SK-N-SH treated with all-trans-retinoic acid at 6 μM for 48 hours (cell line): ENCODE measurements around the gene RAET1L.
"Not testable (repeated sequence)": the region's sequence is repeated elsewhere in the genome, so short reads cannot be mapped to it uniquely, and the experiment has no call there.

Experiments used
- ATAC-seq: fragments of 200-7000 bp; cut with Tn5 transposase; 3 replicates; pipeline ENCODE4 v1.9.1; 2020; ENCODE audit warnings: mild to moderate bottlenecking, moderate library complexity
- ARNTL ChIP-seq: fragments of 450-650 bp; formaldehyde crosslinking; IDR thresholded peaks from 2 replicates; pipeline ENCODE4 v1.5.0; 2020; ENCODE audit warnings: low read depth, mild to moderate bottlenecking, moderate library complexity, borderline replicate concordance
- BACH2 ChIP-seq: fragments of 250-450 bp; sonication (Bioruptor Pico); IDR thresholded peaks from 2 replicates; pipeline ENCODE4 v1.9.0; 2021; ENCODE audit warnings: mild to moderate bottlenecking, borderline replicate concordance
- ESRRG ChIP-seq: fragments of 250-450 bp; sonication (Bioruptor Pico); IDR thresholded peaks from 2 replicates; pipeline ENCODE4 v1.6.1; 2021; ENCODE audit warnings: mild to moderate bottlenecking
- PPARA ChIP-seq: fragments of 250-450 bp; sonication (Bioruptor Pico); IDR thresholded peaks from 2 replicates; pipeline ENCODE4 v1.5.0; 2020; ENCODE audit warnings: mild to moderate bottlenecking, borderline replicate concordance
- TCF4 ChIP-seq: fragments of 250-450 bp; sonication (Bioruptor Pico); IDR thresholded peaks from 2 replicates; pipeline ENCODE4 v1.8.0; 2021; ENCODE audit warnings: mild to moderate bottlenecking, moderate library complexity, borderline replicate concordance
- TOX ChIP-seq: fragments of 250-450 bp; sonication (Bioruptor Pico); IDR thresholded peaks from 2 replicates; pipeline ENCODE4 v1.8.0; 2021; ENCODE audit warnings: mild to moderate bottlenecking, moderate library complexity, borderline replicate concordance
- TSHZ2 ChIP-seq: fragments of 250-450 bp; sonication (Bioruptor Pico); IDR thresholded peaks from 2 replicates; pipeline ENCODE4 v1.5.0; 2020; ENCODE audit warnings: mild to moderate bottlenecking, moderate library complexity
- ZC3H10 ChIP-seq: fragments of 250-450 bp; sonication (Bioruptor Pico); IDR thresholded peaks from 2 replicates; pipeline ENCODE4 v1.5.1; 2021; ENCODE audit warnings: mild to moderate bottlenecking, moderate library complexity
- ZFP3 ChIP-seq: fragments of 250-450 bp; sonication (Bioruptor Pico); IDR thresholded peaks from 2 replicates; pipeline ENCODE4 v1.5.0; 2020; ENCODE audit warnings: mild to moderate bottlenecking, moderate library complexity
- ZFP30 ChIP-seq: fragments of 450-650 bp; formaldehyde crosslinking; IDR thresholded peaks from 2 replicates; pipeline ENCODE4 v1.5.0; 2022; ENCODE audit warnings: mild to moderate bottlenecking, moderate library complexity
- ZNF565 ChIP-seq: fragments of 450-650 bp; formaldehyde crosslinking; conservative IDR thresholded peaks from 2 replicates; pipeline ENCODE4 v1.5.0; 2020; ENCODE audit warnings: low read depth, mild to moderate bottlenecking, moderate library complexity
- ZNF70 ChIP-seq: fragments of 450-650 bp; formaldehyde crosslinking; IDR thresholded peaks from 2 replicates; pipeline ENCODE4 v1.5.0; 2020; ENCODE audit warnings: mild to moderate bottlenecking, moderate library complexity
- ZNF8 ChIP-seq: fragments of 450-650 bp; formaldehyde crosslinking; IDR thresholded peaks from 2 replicates; pipeline ENCODE4 v1.5.0; 2020; ENCODE audit warnings: mild to moderate bottlenecking, moderate library complexity
- TF ChIP-seq, protein P1 (sequence below): fragments of 250-450 bp; sonication (Bioruptor Pico); IDR thresholded peaks from 2 replicates; pipeline ENCODE4 v1.5.1; 2021; ENCODE audit warnings: mild to moderate bottlenecking, moderate library complexity
- TF ChIP-seq, protein P2 (sequence below): fragments of 250-450 bp; sonication (Bioruptor Pico); IDR thresholded peaks from 2 replicates; pipeline ENCODE4 v1.5.1; 2020; ENCODE audit warnings: low read depth, mild to moderate bottlenecking, moderate library complexity
- TF ChIP-seq, protein P3 (sequence below): fragments of 250-450 bp; sonication (Bioruptor Pico); IDR thresholded peaks from 2 replicates; pipeline ENCODE4 v1.8.0; 2020; ENCODE audit warnings: mild to moderate bottlenecking, moderate library complexity, borderline replicate concordance

Gene RAET1L, protein sequence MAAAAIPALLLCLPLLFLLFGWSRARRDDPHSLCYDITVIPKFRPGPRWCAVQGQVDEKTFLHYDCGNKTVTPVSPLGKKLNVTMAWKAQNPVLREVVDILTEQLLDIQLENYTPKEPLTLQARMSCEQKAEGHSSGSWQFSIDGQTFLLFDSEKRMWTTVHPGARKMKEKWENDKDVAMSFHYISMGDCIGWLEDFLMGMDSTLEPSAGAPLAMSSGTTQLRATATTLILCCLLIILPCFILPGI

GRCh38 chr6:150025201-150025917, at the start of gene RAET1L:
RAET1L (minus strand) TSS chr6:150025532; CDS start chr6:150025471, 61 bp downstream.
- ATAC-seq: peak; percentile 75
- no peak for TF ChIP-seq BACH2 (CRISPR knock-in tag)
- TF ChIP-seq ZNF565 (CRISPR knock-in tag): no peak
- no peak for TF ChIP-seq TCF4 (CRISPR knock-in tag)
- TF ChIP-seq ARNTL: no peak
- TF ChIP-seq, protein P1, sequence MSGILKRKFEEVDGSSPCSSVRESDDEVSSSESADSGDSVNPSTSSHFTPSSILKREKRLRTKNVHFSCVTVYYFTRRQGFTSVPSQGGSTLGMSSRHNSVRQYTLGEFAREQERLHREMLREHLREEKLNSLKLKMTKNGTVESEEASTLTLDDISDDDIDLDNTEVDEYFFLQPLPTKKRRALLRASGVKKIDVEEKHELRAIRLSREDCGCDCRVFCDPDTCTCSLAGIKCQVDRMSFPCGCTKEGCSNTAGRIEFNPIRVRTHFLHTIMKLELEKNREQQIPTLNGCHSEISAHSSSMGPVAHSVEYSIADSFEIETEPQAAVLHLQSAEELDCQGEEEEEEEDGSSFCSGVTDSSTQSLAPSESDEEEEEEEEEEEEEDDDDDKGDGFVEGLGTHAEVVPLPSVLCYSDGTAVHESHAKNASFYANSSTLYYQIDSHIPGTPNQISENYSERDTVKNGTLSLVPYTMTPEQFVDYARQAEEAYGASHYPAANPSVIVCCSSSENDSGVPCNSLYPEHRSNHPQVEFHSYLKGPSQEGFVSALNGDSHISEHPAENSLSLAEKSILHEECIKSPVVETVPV: no peak
- no peak for TF ChIP-seq ESRRG (CRISPR knock-in tag)
- TF ChIP-seq, protein P2, sequence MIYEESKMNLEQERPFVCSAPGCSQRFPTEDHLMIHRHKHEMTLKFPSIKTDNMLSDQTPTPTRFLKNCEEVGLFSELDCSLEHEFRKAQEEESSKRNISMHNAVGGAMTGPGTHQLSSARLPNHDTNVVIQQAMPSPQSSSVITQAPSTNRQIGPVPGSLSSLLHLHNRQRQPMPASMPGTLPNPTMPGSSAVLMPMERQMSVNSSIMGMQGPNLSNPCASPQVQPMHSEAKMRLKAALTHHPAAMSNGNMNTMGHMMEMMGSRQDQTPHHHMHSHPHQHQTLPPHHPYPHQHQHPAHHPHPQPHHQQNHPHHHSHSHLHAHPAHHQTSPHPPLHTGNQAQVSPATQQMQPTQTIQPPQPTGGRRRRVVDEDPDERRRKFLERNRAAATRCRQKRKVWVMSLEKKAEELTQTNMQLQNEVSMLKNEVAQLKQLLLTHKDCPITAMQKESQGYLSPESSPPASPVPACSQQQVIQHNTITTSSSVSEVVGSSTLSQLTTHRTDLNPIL (CRISPR knock-in tag): no peak
- TF ChIP-seq, protein P3, sequence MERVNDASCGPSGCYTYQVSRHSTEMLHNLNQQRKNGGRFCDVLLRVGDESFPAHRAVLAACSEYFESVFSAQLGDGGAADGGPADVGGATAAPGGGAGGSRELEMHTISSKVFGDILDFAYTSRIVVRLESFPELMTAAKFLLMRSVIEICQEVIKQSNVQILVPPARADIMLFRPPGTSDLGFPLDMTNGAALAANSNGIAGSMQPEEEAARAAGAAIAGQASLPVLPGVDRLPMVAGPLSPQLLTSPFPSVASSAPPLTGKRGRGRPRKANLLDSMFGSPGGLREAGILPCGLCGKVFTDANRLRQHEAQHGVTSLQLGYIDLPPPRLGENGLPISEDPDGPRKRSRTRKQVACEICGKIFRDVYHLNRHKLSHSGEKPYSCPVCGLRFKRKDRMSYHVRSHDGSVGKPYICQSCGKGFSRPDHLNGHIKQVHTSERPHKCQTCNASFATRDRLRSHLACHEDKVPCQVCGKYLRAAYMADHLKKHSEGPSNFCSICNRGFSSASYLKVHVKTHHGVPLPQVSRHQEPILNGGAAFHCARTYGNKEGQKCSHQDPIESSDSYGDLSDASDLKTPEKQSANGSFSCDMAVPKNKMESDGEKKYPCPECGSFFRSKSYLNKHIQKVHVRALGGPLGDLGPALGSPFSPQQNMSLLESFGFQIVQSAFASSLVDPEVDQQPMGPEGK: no peak
- no peak for TF ChIP-seq ZC3H10 (CRISPR knock-in tag)
- no peak for TF ChIP-seq ZNF8 (CRISPR knock-in tag)
- no peak for TF ChIP-seq PPARA (CRISPR knock-in tag)
- no peak for TF ChIP-seq TSHZ2 (CRISPR knock-in tag)
- TF ChIP-seq TOX (CRISPR knock-in tag): no peak
- no peak for TF ChIP-seq ZNF70 (CRISPR knock-in tag)

GRCh38 chr6:150075034-150075421, 49.7 kb upstream of the RAET1L start:
- ATAC-seq: no peak
- TF ChIP-seq ZFP30 (CRISPR knock-in tag) (no peak), ZNF565 (CRISPR knock-in tag) (no peak), TCF4 (CRISPR knock-in tag) (no peak), ESRRG (CRISPR knock-in tag) (no peak), ZFP3 (CRISPR knock-in tag) (no peak)
- TF ChIP-seq, protein P2 (CRISPR knock-in tag): no peak
- TF ChIP-seq, protein P3: no peak

DNA sequence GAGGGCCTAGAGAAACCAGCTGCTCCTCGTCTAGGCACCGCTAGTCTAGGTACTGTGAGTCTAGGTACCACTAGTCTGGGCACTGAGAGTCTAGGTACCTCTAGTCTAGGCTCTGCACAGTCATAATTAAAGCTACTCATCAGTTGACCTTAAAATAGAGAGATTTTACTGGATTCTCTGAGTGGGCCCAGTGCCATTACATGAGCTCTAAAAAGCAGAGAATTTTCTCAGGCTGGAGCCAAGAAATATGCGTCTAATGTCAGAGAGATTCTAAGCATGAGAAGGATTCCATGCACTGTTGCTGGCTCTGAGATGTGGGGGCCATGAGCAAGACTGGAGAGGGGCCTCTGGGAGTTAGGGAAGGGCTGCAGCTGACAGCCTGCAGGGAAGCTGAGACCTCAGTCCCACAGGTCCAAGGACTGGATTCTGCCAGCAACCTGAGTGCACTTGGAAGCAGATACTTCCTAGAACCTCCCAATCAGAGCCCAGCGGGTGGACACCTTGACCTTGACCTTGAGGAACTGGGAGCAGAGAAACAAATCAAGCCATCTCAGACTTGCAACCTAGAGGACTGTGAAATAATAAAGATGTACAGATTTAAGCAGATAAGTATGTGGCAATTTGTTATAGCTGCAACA, 49.2 kb upstream of the RAET1L start:
- not testable (repeated sequence) for ATAC-seq
